Keratinocyte (primary cell): ENCODE measurements around the gene ROR2. TPM values are rescaled to one million over a fixed set of nuclear protein-coding genes. Genes with fewer than 3 reads are reported as not detected.

Source experiments
- DNase-seq: peaks from one replicate; pipeline ENCODE4 v3.0.0-alpha.2; 2011; ENCODE audit warnings: low read depth, missing footprints, low spot score
- FAIRE-seq: peaks from 2 replicates; lab custom pipeline; 2011; peaks lifted over from hg19 to GRCh38; lab: Jason Lieb, UNC
- H2AFZ ChIP-seq: 2 replicates; pipeline ENCODE4 v1.6.0; 2012; ENCODE audit warnings: low read length, control low read depth, inconsistent platforms; ENCODE audit not compliant: control insufficient read depth
- H3K27ac ChIP-seq: 2 replicates; pipeline ENCODE4 v1.5.1; 2011; ENCODE audit warnings: low read length; ENCODE audit not compliant: control insufficient read depth, insufficient read depth
- H3K27me3 ChIP-seq: 3 replicates; pipeline ENCODE4 v1.6.0; 2011; ENCODE audit warnings: low read length; ENCODE audit not compliant: control insufficient read depth, insufficient read depth; ENCODE audit errors: extremely low read depth
- H3K36me3 ChIP-seq, 2 experiments: 2 replicates in 1 of 2; 3 replicates in 1 of 2; pipeline ENCODE4 v1.5.1; 2011; ENCODE audit warnings: low read length in 2 of 2, mild to moderate bottlenecking in 1 of 2; ENCODE audit not compliant: control insufficient read depth in 2 of 2, insufficient read depth in 2 of 2; ENCODE audit errors: extremely low read depth in 1 of 2
- H3K4me1 ChIP-seq: 3 replicates; pipeline ENCODE4 v1.5.1; 2011; ENCODE audit warnings: low read length; ENCODE audit not compliant: control insufficient read depth, insufficient read depth; ENCODE audit errors: extremely low read depth
- H3K4me2 ChIP-seq: 3 replicates; pipeline ENCODE4 v1.6.0; 2011; ENCODE audit warnings: low read depth, low read length; ENCODE audit not compliant: control insufficient read depth, insufficient read depth; ENCODE audit errors: extremely low read depth
- H3K4me3 ChIP-seq, 3 experiments: fragments of 200-600 bp in 1 of 3; sonication (generic) in 1 of 3; 2 replicates in 2 of 3; 3 replicates in 1 of 3; pipeline ENCODE4 v1.5.1; 2011 to 2016; ENCODE audit warnings: low read length in 3 of 3, mild to moderate bottlenecking in 3 of 3, control low read depth in 2 of 3, inconsistent platforms in 1 of 3, low read depth in 1 of 3, mixed read lengths in 1 of 3, mixed run types in 1 of 3, moderate library complexity in 1 of 3; ENCODE audit not compliant: control insufficient read depth in 2 of 3, insufficient read depth in 2 of 3; ENCODE audit errors: extremely low read depth in 1 of 3
- H3K79me2 ChIP-seq: 2 replicates; pipeline ENCODE4 v1.6.0; 2012; ENCODE audit warnings: low read length; ENCODE audit not compliant: control insufficient read depth, insufficient read depth
- H3K9ac ChIP-seq: 3 replicates; pipeline ENCODE4 v1.6.0; 2011; ENCODE audit warnings: low read length; ENCODE audit not compliant: control insufficient read depth, insufficient read depth; ENCODE audit errors: extremely low read depth
- H3K9me1 ChIP-seq: 3 replicates; pipeline ENCODE4 v1.6.0; 2011; ENCODE audit warnings: low read length; ENCODE audit not compliant: control insufficient read depth, insufficient read depth; ENCODE audit errors: extremely low read depth
- H3K9me3 ChIP-seq: 2 replicates; pipeline ENCODE4 v1.5.1; 2012; ENCODE audit warnings: low read depth, low read length; ENCODE audit not compliant: control insufficient read depth
- H4K20me1 ChIP-seq: 3 replicates; pipeline ENCODE4 v1.6.0; 2011; ENCODE audit warnings: low read length; ENCODE audit not compliant: control insufficient read depth, insufficient read depth; ENCODE audit errors: extremely low read depth
- EZH2 ChIP-seq: IDR thresholded peaks from one replicate; pipeline ENCODE4 v1.6.1; 2012; ENCODE audit warnings: inconsistent platforms, mild to moderate bottlenecking, low read length, moderate library complexity
- dilution Hi-C: fragments of 300-500 bp; cut with MboI; formaldehyde crosslinking; loops from one replicate; pipeline ENCODE4 v1.7.0; 2020; ENCODE audit warnings: low sequenced_read_pairs; ENCODE audit not compliant: extremely low pct_ligation_motif_present
- polyA plus RNA-seq, 5 experiments: library from polyadenylated mRNA; depleted of rRNA in 3 of 5; stranded (reverse) in 3 of 5; stranded (forward) in 1 of 5; unstranded in 1 of 5; fragments of >200 nt; gene quantifications; 1 replicate in 1 of 5; 2 replicates in 3 of 5; 3 replicates in 1 of 5; pipeline versions ENCODE4 v1.2.1 to v1.2.3, GENCODE V29; 2011 to 2012; ENCODE audit warnings: missing spikeins in 2 of 5, low read depth in 1 of 5, low replicate concordance in 1 of 5
- TF ChIP-seq, protein P1 (sequence below), 3 experiments: IDR thresholded peaks in 1 of 3; conservative IDR thresholded peaks in 1 of 3; optimal IDR thresholded peaks in 1 of 3; 2 replicates in 2 of 3; 3 replicates in 1 of 3; pipeline versions ENCODE3 to v1.5.1; 2011; ENCODE audit warnings: low read length in 3 of 3, mild to moderate bottlenecking in 3 of 3, moderate library complexity in 2 of 3, control low read depth in 1 of 3, inconsistent platforms in 1 of 3; ENCODE audit not compliant: insufficient read depth in 2 of 3; ENCODE audit errors: extremely low read depth in 1 of 3

ROR2 gene
- polyA plus RNA-seq, 1 donor (not counting 4 experiments of a cell fraction or from before 2014, with no cell fraction given), result 0.22 TPM

DNA sequence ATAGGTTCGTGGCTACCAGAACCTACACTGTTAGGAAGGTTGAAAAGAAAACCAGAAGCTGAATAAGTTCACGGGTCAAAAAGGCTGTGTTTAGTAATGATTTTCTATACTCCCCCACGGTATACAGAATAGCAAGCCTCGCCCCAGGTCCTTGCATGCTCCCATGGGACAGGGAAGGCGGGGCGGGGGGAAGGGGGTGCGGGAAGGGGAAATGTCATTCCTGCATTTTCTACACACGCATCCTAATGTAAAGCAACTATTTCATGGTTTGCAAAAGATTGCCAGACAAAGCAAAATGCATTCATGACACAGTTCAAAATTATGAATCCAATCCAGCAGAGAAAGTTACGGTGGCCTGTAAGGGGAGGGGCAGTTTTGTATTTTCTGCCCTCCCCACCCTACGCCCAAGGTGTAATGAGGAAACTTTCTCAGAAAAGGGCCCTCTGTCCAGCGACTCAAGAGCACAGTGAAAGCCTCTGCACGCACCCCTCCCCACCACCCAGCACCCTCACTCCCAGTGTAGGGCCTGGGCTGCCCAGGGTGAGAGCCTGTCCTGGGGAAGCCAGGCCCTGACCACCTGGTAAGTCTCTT lies 105.2 kb downstream of the ROR2 start:
- H3K27ac ChIP-seq, result no peak overlapping the region
- H2AFZ ChIP-seq, result no peak overlapping the region
- dilution Hi-C loops, result no loop called here
- no peak overlapping the region for H3K4me2 ChIP-seq
- no peaks in the 10 kb centered on the region for H3K9me3 ChIP-seq
- no peaks in the 10 kb centered on the region for H4K20me1 ChIP-seq
- H3K79me2 ChIP-seq, result no peaks in the 10 kb centered on the region
- no peak for FAIRE-seq
- peaks cover 2% of the 10 kb centered on the region for H3K4me1 ChIP-seq
- no peaks in the 10 kb centered on the region for H3K9me1 ChIP-seq
- H3K27me3 ChIP-seq, result peaks cover 6% of the 10 kb centered on the region
- H3K9ac ChIP-seq, result no peak overlapping the region
- H3K36me3 ChIP-seq, result no peaks in the 10 kb centered on the region
- no peak for TF ChIP-seq EZH2
- TF ChIP-seq, protein P1, sequence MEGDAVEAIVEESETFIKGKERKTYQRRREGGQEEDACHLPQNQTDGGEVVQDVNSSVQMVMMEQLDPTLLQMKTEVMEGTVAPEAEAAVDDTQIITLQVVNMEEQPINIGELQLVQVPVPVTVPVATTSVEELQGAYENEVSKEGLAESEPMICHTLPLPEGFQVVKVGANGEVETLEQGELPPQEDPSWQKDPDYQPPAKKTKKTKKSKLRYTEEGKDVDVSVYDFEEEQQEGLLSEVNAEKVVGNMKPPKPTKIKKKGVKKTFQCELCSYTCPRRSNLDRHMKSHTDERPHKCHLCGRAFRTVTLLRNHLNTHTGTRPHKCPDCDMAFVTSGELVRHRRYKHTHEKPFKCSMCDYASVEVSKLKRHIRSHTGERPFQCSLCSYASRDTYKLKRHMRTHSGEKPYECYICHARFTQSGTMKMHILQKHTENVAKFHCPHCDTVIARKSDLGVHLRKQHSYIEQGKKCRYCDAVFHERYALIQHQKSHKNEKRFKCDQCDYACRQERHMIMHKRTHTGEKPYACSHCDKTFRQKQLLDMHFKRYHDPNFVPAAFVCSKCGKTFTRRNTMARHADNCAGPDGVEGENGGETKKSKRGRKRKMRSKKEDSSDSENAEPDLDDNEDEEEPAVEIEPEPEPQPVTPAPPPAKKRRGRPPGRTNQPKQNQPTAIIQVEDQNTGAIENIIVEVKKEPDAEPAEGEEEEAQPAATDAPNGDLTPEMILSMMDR (optimal IDR thresholded peaks at IDR 0.05 in 1 of 3, IDR thresholded peaks at IDR 0.05 in 1 of 3, conservative IDR thresholded peaks at IDR 0.05 in 1 of 3; ENCODE audit: extremely low read depth in 1 of 3, insufficient read depth in 2 of 3, low read length in 3 of 3), result no peak
- DNase-seq, result no peak
- no peak overlapping the region for H3K4me3 ChIP-seq

DNA sequence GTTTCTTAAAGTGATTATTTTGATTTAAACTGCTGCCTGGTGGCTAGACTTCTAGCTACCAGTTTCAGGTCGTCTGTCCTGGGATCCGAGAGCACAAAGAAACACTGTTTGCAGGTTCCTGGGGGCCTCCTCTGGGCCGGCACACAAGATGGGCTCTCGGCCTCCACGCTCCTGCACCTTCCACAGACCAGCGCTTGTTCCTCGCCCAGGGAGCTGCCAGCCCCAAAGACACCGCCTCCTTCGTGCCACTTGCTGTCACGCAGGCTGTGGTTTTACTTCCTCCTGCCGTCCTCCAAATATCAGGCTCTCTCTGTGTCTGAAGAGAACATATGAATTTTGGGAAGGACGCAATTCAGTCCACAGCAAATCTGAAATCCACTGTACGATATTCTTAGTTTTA lies 105.8 kb downstream of the ROR2 start:
- H3K27ac ChIP-seq, result no peak overlapping the region
- no peak for DNase-seq
- H3K79me2 ChIP-seq, result no peaks in the 10 kb centered on the region
- dilution Hi-C loops, result no loop called here
- H2AFZ ChIP-seq, result no peak overlapping the region
- H3K9ac ChIP-seq, result no peak overlapping the region
- H4K20me1 ChIP-seq, result no peaks in the 10 kb centered on the region
- H3K9me3 ChIP-seq, result no peaks in the 10 kb centered on the region
- peaks cover 2% of the 10 kb centered on the region for H3K4me1 ChIP-seq
- no peaks in the 10 kb centered on the region for H3K36me3 ChIP-seq
- no peak for FAIRE-seq
- H3K27me3 ChIP-seq, result peaks cover 8% of the 10 kb centered on the region
- H3K4me3 ChIP-seq, result no peak overlapping the region
- no peaks in the 10 kb centered on the region for H3K9me1 ChIP-seq
- TF ChIP-seq, protein P1 (optimal IDR thresholded peaks at IDR 0.05 in 1 of 3, IDR thresholded peaks at IDR 0.05 in 1 of 3, conservative IDR thresholded peaks at IDR 0.05 in 1 of 3; ENCODE audit: extremely low read depth in 1 of 3, insufficient read depth in 2 of 3, low read length in 3 of 3), result no peak
- no peak for TF ChIP-seq EZH2
- H3K4me2 ChIP-seq, result no peak overlapping the region
